ENCODE data around the gene CFAP68.
A peak's percentile ranks its signal among the peaks of the same experiment; 100 is the strongest.

CFAP68 gene

DNA sequence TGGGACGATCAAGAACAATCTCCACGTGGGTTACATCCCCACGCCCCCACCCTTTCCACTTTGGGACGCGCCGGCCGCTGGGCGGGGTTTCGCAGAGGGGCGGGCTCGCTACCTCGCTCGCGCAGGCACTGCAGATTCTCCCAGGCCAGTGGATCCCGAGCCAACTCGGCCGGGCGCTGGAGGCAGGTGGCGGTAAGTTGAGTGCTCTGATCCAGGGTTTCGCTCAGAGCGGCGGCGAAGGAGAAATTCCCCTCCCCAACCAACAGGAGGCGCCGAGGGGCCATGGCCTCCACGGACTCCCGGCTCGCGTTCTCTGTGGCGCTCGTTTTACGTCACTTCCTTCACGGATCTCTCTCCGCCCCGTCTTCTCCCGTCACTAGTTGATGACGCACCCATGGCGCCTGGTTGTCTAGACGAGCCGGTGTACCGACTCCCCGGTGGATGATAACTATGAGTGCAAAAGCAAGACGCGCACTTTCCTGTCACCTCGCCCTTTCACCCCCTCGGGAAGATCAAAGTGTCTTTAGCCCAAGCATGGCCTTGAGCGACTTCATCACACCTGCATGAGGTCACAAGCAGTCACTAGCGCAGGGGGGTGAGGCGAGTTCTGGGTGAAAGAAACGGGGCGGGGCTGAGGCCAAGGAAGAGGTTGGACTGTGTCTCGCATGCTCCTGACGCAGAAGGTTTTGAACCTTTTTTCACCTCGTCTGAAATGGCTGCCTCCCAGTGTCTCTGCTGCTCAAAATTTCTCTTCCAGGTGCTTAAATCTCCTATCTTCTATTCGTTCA, at the start of gene CFAP68, which contains the start of gene FDXACB1:
Gene CFAP68 (plus strand): TSS at position 693 of the 788 bp plus-strand sequence. CDS start 20 bp downstream, at position 713.
Gene FDXACB1 (minus strand): TSS at position 317 of the 788 bp plus-strand sequence. CDS start 33 bp downstream, at position 284.
- DNase-seq: peak; percentile 87

DNA sequence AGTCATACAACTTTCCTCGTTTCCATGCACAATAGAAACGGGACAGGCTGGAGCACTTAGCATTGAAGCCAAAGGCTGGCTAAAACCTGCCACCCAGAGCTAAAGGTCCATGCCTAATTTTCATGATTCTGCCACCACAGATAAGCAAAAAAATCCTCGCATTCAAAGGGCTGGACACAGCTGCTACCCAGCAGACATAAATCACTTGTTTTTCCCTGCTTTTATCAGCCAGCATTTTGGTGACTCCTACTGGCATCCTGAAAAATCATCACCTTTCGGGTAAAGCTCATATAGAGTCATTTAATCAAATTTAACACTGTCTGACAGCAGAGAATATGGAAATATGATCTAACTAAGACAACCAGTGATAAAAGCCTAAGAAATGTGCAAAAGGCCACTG, 45.8 kb upstream of the CFAP68 start:
- no peak for DNase-seq

DNA sequence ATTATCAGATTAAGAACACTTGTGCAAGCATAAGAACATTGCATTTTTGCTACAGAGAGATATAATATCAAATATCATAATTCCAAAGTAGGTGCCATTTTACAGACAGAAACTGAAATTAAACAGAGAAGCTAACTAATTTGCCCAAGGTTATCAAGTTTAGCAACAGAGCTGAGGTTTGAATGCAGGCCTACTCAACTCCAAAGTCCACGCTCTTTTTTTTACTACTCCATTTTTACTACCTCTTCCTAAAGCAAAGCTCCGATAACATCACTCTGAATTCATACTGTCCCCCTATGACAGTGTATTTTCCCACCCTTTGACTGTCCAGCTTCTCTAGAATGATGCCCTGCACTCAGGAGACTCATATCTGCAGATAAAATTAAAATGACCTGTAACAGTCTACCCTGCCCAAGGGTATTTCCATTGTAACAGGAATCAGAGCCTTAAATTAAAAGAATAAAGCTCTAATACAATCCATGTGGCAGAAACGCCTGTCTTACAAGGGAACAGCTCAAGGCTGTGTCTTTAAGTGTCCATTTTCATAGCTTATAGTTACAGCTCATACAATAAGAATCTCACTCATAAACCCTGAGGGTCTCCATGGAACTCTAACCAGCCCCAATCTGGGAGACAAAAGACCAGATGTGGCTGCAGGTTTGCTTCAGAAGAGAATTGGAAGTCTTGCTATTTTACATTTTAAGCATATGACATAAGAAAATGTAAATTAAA, 44.7 kb upstream of the CFAP68 start:
- no peak for DNase-seq

- DNase-seq: no peak
These were observed 43.7 kb upstream of the CFAP68 start for GRCh38 chr11:111835665-111836064.

- no peak for DNase-seq
These were observed 43.2 kb upstream of the CFAP68 start for GRCh38 chr11:111836162-111836561.

DNA sequence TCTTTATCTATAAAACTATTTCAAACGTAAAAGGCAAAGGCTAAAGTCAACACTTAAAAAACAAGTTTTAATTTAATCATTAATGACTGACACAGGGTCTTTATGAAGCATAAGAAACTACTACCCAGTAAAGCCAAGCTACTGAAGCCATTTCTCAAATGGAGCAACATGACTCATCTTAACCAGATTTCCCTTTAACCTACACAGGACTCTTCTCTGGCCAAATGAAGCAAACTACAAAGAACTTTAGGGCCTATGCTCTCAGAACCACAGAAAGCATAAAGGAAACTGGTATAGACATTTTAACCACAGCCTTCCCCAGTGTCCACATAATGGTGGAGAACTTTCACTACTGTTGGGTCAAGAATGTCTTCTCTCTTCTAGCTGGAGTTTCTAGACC, 42.6 kb upstream of the CFAP68 start:
- DNase-seq: no peak

DNA sequence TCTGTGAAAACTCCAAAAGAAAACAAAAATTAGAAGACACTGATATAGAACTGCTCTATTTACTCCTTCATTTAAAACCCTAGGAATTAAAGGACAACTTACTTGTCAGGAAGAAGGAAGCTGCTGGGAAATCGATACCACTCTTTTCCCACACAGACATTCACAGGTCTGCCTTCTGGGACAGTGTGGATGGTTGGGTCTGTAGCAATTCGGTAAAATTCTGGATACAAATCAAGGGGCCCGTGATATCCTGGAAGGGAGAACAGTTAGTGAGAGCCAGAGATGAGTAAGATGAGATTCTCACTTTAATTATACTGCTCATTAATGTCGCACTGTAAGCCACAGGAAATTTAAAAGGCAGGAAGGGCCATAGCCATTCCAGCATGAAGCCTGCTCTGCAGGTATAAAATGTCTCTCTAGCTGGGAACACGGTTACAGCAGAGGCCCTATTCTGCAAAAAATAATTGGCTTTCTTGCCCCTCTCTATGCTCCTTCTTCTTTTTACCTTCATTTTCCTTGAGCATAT, 41.9 kb upstream of the CFAP68 start:
- no peak for DNase-seq

DNA sequence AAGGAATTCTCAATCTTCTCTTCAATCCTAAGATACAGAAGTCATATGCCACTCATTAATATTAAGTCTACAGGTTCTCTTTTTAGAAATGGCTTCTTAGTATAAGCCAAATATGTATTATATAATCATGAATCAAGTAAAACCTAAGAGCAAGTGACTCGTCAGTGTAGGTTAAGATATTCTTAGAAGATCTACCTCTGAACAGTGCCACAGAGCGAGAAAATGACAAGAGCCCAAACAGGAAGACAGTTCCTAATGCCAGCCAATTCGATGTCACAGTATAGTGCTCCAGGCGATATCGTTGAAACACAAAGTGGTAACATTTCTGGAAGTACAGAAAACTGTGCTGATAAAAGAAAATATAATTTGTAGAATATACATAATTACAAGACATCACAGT, 41.3 kb upstream of the CFAP68 start:
- DNase-seq: no peak

DNA sequence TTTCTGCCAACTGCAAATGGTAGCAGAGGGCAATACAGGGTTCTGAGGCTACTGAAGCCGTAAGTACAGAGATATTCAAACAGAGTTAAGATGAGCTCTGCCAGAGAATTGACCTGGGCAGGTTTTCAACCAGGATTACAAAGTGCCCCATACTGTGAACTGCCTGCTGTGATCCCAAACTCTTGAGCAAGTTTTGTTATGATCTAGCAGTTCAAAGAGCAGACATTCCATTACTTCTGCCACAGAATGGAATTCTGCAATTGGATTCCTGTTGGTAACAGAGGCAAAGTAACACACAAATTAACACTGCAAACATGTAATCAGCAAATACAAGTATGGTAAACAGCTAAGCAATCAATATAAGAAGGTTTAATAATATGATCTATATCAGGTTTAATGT, 39.2 kb upstream of the CFAP68 start:
- DNase-seq: no peak

DNA sequence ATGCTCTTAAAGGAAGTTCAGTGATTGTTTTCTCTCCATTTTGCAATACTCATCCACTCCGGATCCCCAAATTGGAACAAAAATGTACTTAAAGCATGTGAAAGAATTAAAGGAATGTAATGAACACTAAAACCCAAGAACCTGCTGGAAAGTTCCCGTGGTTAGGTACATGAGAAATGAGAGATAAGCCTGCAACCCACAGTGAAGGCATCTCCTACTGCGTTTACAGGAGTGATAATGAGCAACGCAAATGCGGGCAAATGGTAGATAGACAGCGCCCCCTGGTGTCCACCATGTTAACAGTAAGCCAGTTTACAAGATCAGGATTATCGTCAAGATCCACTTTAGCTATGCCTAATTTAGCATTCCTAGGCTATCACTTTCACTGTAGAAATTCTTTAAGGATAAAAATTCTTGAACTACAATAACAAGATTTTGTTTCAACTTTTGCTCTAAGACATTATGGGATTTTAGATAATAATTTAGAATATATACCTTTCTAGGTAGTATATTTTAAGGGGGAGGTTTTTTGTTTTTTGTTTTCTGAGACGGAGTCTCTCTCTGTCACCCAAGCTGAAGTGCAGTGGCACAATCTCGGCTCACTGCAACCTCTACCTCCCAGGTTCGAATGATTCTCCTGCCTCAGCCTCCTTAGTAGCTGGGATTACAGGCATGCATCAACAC, 37.8 kb upstream of the CFAP68 start:
- DNase-seq: peak; percentile 84

DNA sequence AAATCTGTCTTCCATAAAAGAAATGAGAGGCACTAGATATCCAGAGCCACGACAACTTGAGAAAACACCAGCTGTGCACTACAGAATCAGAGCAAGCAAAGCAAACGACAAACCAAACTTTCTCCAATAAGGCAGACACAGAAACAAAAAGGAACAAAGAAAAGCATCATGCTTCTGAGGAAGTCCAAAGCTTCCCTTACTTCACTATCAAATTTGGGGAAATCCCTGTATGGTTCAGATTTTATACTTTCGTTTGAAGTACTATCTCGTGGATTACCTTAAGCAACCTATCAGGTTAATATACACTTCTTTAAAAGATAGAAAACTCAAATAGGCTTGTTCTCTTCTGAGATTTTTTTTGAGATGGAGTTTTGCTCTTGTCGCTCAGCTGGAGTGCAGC, 35.7 kb upstream of the CFAP68 start:
- no peak for DNase-seq

GRCh38 chr11:111845276-111846028, 33.9 kb upstream of the CFAP68 start:
- no peak for DNase-seq

GRCh38 chr11:111846063-111846462, 33.3 kb upstream of the CFAP68 start:
- DNase-seq: no peak

- DNase-seq: no peak
These were observed 32.7 kb upstream of the CFAP68 start for GRCh38 chr11:111846636-111847035.

DNA sequence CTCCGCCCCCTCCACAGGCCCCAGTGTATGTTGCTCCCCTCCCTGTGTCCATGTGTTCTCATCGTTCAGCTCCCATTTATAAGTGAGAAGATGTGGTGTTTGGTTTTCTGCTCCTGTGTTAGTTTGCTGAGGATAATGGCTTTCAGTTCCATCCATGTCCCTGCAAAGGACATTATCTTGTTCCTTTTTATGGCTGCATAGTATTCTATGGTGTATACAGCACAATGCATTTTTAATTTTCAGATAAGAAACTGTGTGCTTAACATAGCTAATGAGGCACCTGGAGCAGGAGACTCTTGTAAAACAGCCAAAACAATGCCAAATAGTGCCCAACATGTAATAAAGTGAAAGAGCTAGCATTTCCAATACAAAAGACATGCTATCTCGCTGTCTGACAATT, 29.7 kb upstream of the CFAP68 start:
- DNase-seq: no peak

DNA sequence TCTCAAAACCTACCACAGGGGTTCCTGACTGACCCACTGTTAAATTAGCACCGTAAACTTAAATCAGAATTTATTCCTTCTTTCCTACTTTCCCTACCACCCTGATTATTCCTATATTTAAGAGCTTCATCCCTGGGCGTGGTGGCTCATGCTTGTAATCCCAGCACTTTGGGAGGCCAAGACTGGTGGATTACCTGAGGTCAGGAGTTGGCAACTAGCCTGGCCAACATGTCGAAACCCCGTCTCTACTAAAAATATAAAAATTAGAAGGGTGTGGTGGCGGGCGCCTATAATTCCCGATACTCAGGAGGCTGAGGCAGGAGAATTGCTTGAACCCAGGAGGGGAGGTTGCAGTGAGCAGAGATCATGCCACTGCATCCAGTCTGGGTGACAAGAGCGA, 28.3 kb upstream of the CFAP68 start:
- DNase-seq: no peak

DNA sequence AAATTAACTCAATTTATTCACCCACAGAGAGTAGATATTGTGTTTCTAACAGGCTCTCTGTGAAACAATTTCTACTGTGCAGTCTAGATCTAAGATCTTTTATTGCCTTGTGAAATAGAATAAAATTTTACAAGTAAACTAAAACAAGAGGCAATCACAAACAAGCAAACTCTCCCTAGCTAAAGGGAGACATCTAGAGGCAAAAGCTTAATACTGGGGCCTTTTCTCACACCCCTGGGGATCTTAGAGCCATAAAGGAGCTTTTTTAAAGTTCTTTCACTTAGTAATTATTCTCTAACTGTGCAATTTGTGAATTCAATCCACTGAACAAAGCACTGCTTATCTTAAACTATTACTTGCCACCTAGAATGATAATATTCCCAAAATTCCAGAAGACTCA, 27.7 kb upstream of the CFAP68 start:
- no peak for DNase-seq

DNA sequence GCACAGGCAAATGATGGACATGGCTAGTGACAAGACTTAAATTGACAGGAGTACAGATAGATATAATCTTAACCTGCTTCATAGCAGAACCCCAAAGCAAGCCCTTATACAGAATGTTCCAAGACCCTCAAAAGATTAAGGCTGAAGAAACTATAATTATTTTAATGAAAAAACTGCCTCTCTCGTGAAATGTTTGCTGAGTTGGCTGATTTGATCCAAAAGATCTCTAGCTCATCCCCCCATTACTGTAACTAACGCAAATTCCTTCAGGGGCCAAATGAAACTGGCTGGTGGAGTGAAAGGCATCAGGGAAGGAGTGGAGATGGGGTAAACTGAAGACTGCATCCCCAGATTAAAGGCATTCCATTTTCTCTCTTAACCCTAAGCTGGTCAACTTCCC, 27.2 kb upstream of the CFAP68 start:
- no peak for DNase-seq

- no peak for DNase-seq
These were observed 23.8 kb upstream of the CFAP68 start for GRCh38 chr11:111855506-111855905.

DNA sequence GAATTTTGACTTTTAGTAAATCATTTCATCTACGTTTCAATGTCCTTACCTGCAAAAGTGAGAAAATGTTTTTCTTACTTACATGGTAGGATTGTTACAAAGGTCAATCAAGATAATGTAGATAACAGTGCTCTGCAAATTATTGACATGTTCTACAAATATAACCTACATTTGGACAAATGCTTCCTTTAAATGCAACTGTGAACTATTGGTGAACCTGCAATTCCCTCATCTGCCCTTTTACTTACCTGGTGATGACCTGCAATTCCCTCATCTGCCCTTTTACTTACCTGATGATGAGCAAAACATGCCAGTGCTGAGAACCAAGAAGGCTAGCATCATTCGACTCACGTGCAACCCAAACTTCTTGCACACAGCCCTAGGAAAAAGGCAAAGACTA, 19.1 kb upstream of the CFAP68 start:
- DNase-seq: no peak

DNA sequence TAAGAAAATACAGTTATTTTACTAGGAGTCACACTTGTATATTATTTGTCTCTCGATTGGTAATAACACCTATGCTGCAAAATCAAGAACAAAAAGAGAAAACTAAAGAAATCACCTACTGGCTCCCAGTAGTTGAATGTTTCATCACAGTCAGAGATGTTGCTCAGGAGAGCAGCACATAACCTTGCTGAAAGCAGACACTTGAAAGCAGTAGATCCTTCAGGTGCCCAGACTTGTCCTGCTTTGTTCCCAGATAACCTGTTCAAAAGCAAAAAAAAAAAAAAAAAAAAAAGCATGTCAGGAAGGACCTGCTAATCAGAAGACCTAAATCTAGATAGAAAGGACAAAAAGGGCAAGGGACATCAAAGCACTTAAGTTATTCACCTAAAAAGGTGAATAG, 9.2 kb upstream of the CFAP68 start:
- DNase-seq: no peak

GRCh38 chr11:111870522-111870885, 8.8 kb upstream of the CFAP68 start:
- DNase-seq: no peak

All from stimulated activated CD4-positive, alpha-beta T cell treated with anti-CD3 and anti-CD28 coated beads, Interleukin-12 subunit alpha, Interleukin-12 subunit beta, amount 100 ng/mL, for 4 hours (primary cell).